K562 (cell line): ENCODE data around the gene WWOX.

Source experiments
- CTCF ChIP-seq, 3 experiments: IDR thresholded peaks in 2 of 3; conservative IDR thresholded peaks in 1 of 3; 2 replicates each; pipeline ENCODE4 v1.5.1; 2011 to 2012; ENCODE audit warnings: low read length in 3 of 3, mild to moderate bottlenecking in 3 of 3, control low read depth in 2 of 3, improper control_type of control experiment in 1 of 3, inconsistent platforms in 1 of 3, low read depth in 1 of 3, mixed read lengths in 1 of 3, moderate library complexity in 1 of 3; ENCODE audit not compliant: insufficient read depth in 2 of 3
- EZH2 ChIP-seq: IDR thresholded peaks from 2 replicates; pipeline ENCODE4 v1.6.1; 2012; ENCODE audit warnings: low read depth, mild to moderate bottlenecking, inconsistent platforms, low read length, borderline replicate concordance
- FOXM1 ChIP-seq, 2 experiments: fragments of 450-650 bp in 1 of 2; sonication (generic) in 1 of 2; formaldehyde crosslinking in 1 of 2; IDR thresholded peaks; 2 replicates each; pipeline versions ENCODE4 v1.6.1 to v1.9.0; 2017 to 2022; ENCODE audit warnings: low read depth in 2 of 2, mild to moderate bottlenecking in 2 of 2, missing genetic modification reagents in 1 of 2, moderate library complexity in 1 of 2
- MAX ChIP-seq: sonication (generic); formaldehyde crosslinking; IDR thresholded peaks from 2 replicates; pipeline ENCODE4 v1.9.0; 2022; ENCODE audit warnings: mild to moderate bottlenecking, missing genetic modification reagents
- MYC ChIP-seq, 2 experiments: fragments of 250-450 bp in 1 of 2; sonication (Bioruptor Pico) in 1 of 2; IDR thresholded peaks; 2 replicates each; pipeline versions ENCODE4 v1.5.1 to v1.6.1; 2012 to 2021; ENCODE audit warnings: low read depth in 2 of 2, borderline replicate concordance in 1 of 2, improper control_type of control experiment in 1 of 2, low read length in 1 of 2, mild to moderate bottlenecking in 1 of 2, moderate library complexity in 1 of 2
- NFIC ChIP-seq: fragments of 450-650 bp; IDR thresholded peaks from 2 replicates; pipeline ENCODE4 v1.6.1; 2017; ENCODE audit warnings: mild to moderate bottlenecking, inconsistent platforms
- NR2C1 ChIP-seq, 2 experiments: fragments of 450-650 bp; IDR thresholded peaks; 2 replicates each; pipeline ENCODE4 v1.6.1; 2017; ENCODE audit warnings: mild to moderate bottlenecking in 2 of 2, antibody characterized with exemption in 1 of 2, inconsistent platforms in 1 of 2, missing compliant biosample characterization in 1 of 2, missing genetic modification characterization in 1 of 2
- TCFL5 ChIP-seq: fragments of 250-450 bp; sonication (Bioruptor Pico); conservative IDR thresholded peaks from 2 replicates; pipeline ENCODE4 v1.6.1; 2021; ENCODE audit warnings: mild to moderate bottlenecking, moderate library complexity, matching md5 sums
- TEAD2 ChIP-seq: fragments of 450-650 bp; IDR thresholded peaks from 2 replicates; pipeline ENCODE4 v1.6.1; 2016; ENCODE audit warnings: missing genetic modification characterization, control low read depth, missing compliant biosample characterization
- ZBTB1 ChIP-seq: sonication (generic); formaldehyde crosslinking; IDR thresholded peaks from 2 replicates; pipeline ENCODE4 v1.8.1; 2023; ENCODE audit warnings: missing genetic modification reagents, low read depth, mild to moderate bottlenecking, borderline replicate concordance
- ZNF395 ChIP-seq: fragments of 200-800 bp; sonication (Bioruptor generic); IDR thresholded peaks from 2 replicates; pipeline ENCODE4 v1.6.1; 2017; ENCODE audit warnings: missing genetic modification characterization, missing compliant biosample characterization
- ZNF431 ChIP-seq: sonication (generic); formaldehyde crosslinking; IDR thresholded peaks from 2 replicates; pipeline ENCODE4 v1.8.0; 2022; ENCODE audit warnings: mild to moderate bottlenecking, missing genetic modification reagents
- ZNF766 ChIP-seq: fragments of 200-800 bp; sonication (Bioruptor generic); conservative IDR thresholded peaks from 2 replicates; pipeline ENCODE4 v1.6.1; 2016; ENCODE audit warnings: missing genetic modification characterization, missing compliant biosample characterization

- TF ChIP-seq ZBTB1 (CRISPR knock-in tag) (no peak), TCFL5 (CRISPR knock-in tag) (no peak), TEAD2 (tag) (no peak), CTCF (IDR thresholded peaks at IDR 0.05 in 2 of 3, conservative IDR thresholded peaks at IDR 0.05 in 1 of 3; ENCODE audit: insufficient read depth in 2 of 3, low read depth in 1 of 3, low read length in 3 of 3) (no peak), ZNF431 (CRISPR knock-in tag) (no peak), NFIC (no peak), ZNF395 (CRISPR knock-in tag) (no peak), NR2C1 (IDR thresholded peaks at IDR 0.05) (no peak), NR2C1 (tag; IDR thresholded peaks at IDR 0.05) (no peak), ZNF766 (CRISPR knock-in tag) (no peak), MYC (IDR thresholded peaks at IDR 0.05; ENCODE audit: low read depth, low read length) (no peak), MYC (CRISPR knock-in tag; IDR thresholded peaks at IDR 0.05; ENCODE audit: borderline replicate concordance, low read depth) (no peak), FOXM1 (IDR thresholded peaks at IDR 0.05; ENCODE audit: low read depth) (no peak), FOXM1 (CRISPR knock-in tag; IDR thresholded peaks at IDR 0.05; ENCODE audit: low read depth) (no peak), EZH2 (no peak), MAX (no peak)
These were observed 112.5 kb downstream of the WWOX start for GRCh38 chr16:78211946-78212345.
